ENCODE measurements around the gene SMAD3. TPM values are rescaled to one million over a fixed set of nuclear protein-coding genes. Genes with fewer than 3 reads are reported as not detected.

Gene SMAD3
- total RNA-seq, 2 experiments from 2014 or later, result 41.2 to 77.8 TPM

DNA sequence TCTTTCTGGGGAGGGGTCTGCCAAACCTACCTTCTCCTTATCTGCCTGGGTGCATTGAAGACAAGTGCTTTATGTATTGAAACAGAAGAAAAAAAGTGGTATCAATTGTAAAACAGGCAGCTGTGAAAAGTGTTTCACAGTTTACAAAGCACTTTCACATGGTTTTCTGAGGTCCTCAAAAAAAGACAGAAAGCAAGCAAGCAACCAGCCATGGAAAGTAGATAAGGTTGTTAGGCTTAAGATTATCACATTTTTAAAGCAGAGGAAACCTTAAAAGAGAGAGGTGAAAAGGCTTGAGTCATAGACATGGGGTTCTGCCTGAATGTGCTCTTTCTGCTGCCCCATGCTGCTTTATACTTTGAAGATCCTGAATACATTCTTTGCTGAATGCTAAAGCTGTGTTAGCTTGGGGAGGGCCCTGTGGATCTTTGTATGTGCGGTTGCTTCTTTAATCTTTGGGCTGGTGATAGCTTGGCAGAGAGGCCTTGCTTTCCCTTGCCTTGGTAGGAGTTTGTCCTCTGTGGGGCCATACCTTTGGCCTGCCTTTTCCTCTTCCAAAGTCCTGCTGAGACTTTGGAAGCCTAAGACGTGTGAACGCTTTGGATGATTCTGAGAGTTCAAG lies 2.6 kb downstream of the SMAD3 start:
- BruUV-seq (replicated peaks), result TSS peak; percentile 17
- TF ChIP-seq EZH2phosphoT487 (IDR thresholded peaks at IDR 0.05; ENCODE audit: borderline replicate concordance, low read depth, low read length), result no peak
- TF ChIP-seq, protein P1, sequence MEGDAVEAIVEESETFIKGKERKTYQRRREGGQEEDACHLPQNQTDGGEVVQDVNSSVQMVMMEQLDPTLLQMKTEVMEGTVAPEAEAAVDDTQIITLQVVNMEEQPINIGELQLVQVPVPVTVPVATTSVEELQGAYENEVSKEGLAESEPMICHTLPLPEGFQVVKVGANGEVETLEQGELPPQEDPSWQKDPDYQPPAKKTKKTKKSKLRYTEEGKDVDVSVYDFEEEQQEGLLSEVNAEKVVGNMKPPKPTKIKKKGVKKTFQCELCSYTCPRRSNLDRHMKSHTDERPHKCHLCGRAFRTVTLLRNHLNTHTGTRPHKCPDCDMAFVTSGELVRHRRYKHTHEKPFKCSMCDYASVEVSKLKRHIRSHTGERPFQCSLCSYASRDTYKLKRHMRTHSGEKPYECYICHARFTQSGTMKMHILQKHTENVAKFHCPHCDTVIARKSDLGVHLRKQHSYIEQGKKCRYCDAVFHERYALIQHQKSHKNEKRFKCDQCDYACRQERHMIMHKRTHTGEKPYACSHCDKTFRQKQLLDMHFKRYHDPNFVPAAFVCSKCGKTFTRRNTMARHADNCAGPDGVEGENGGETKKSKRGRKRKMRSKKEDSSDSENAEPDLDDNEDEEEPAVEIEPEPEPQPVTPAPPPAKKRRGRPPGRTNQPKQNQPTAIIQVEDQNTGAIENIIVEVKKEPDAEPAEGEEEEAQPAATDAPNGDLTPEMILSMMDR (conservative IDR thresholded peaks at IDR 0.05; ENCODE audit: low read length), result no peak
- H3K36me3 ChIP-seq (ENCODE audit: insufficient read depth, low read length), result peaks cover 44% of the 10 kb centered on the region
- peak overlapping the region; percentile 96 for H3K4me2 ChIP-seq (ENCODE audit: low read length)
- intact Hi-C loops (cut with micrococcal nuclease; ENCODE audit: unreplicated experiment), result loop anchor here (5.0 kb wide), 2 partner anchors 121 to 189 kb away; no protein-coding TSS in a partner anchor
- peaks cover 71% of the 10 kb centered on the region for H3K79me2 ChIP-seq (ENCODE audit: insufficient read depth, low read depth, low read length)
- peak overlapping the region; percentile 76 for H3K27ac ChIP-seq (ENCODE audit: low read depth, low read length, poor library complexity, severe bottlenecking)
- H3K9me2 ChIP-seq (ENCODE audit: insufficient read depth, low read length), result no peaks in the 10 kb centered on the region
- H4K20me1 ChIP-seq (ENCODE audit: insufficient read depth, low read length), result peaks cover 24% of the 10 kb centered on the region; the same call in 1 of the 2 replicates
- no peak for DNase-seq (ENCODE audit: low spot score)
- peak overlapping the region; percentile 100 for H3K4me3 ChIP-seq (ENCODE audit: low read depth, low read length, poor library complexity, severe bottlenecking)
- no peaks in the 10 kb centered on the region for H3K9me3 ChIP-seq (ENCODE audit: low read length)
- peaks cover 54% of the 10 kb centered on the region for H3K4me1 ChIP-seq (ENCODE audit: insufficient read depth, low read length, poor library complexity, severe bottlenecking)
- H2AFZ ChIP-seq (ENCODE audit: low read length), result no peak overlapping the region
- ChIA-PET CTCF (ENCODE audit: unreplicated experiment) (no interaction called here), POLR2A (interaction anchor here (0.6 to 1.5 kb wide), 2 partner anchors 16 to 67 kb away, joined by 3 to 6 read pairs; no protein-coding TSS in a partner anchor)

DNA sequence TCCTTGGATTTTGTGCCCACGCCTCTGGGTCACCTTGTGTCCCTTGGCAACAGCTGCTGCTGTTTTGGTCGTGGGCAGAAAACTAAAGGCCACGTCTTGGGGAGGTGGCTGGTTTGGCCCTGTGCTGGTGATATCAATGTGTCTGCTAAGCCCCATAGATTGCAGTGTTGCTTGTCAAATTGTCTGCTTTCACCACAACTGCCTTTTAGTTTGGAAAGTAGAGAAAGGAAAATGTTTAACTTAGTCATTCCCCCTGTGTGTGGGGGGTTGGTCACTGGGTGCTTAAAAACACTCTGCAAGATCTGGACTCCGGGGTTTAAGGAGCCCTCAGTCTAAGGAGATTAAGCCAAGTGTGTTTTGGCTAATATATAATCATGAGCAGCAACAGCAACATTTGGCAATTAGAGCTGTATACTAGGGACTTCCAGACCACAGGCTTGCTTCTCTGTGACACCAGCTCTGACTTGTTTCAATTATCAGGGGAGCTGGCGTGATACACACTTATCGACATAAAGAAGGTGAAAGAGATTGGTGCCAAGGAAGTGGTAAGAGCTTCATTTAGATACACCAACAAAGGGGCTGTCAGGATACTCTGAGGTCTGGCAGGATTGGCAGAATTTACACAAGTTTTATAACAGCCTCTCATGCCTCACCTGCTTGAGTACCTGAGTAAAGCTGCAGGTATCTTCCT lies 3.5 kb downstream of the SMAD3 start:
- Histone ChIP-seq H3K36me3 (ENCODE audit: insufficient read depth, low read length) (peaks cover 46% of the 10 kb centered on the region), H3K9me3 (ENCODE audit: low read length) (no peaks in the 10 kb centered on the region), H2AFZ (ENCODE audit: low read length) (no peak overlapping the region), H3K4me1 (ENCODE audit: insufficient read depth, low read length, poor library complexity, severe bottlenecking) (peaks cover 62% of the 10 kb centered on the region), H3K9me2 (ENCODE audit: insufficient read depth, low read length) (no peaks in the 10 kb centered on the region), H4K20me1 (ENCODE audit: insufficient read depth, low read length) (peaks cover 24% of the 10 kb centered on the region; the same call in 1 of the 2 replicates), H3K27ac (ENCODE audit: low read depth, low read length, poor library complexity, severe bottlenecking) (peak overlapping the region; percentile 76), H3K4me2 (ENCODE audit: low read length) (peak overlapping the region; percentile 96), H3K4me3 (ENCODE audit: low read depth, low read length, poor library complexity, severe bottlenecking) (peak overlapping the region; percentile 100), H3K79me2 (ENCODE audit: insufficient read depth, low read depth, low read length) (peaks cover 79% of the 10 kb centered on the region)
- TF ChIP-seq, protein P1 (conservative IDR thresholded peaks at IDR 0.05; ENCODE audit: low read length), result no peak
- no peak for TF ChIP-seq EZH2phosphoT487 (IDR thresholded peaks at IDR 0.05; ENCODE audit: borderline replicate concordance, low read depth, low read length)
- intact Hi-C loops (cut with micrococcal nuclease; ENCODE audit: unreplicated experiment), result loop anchor here (5.0 kb wide), 2 partner anchors 122 to 188 kb away; no protein-coding TSS in a partner anchor
- ChIA-PET POLR2A (interaction anchor here (0.6 to 1.5 kb wide), 7 partner anchors 11 to 66 kb away, joined by 3 to 7 read pairs (median 5); no protein-coding TSS in a partner anchor), CTCF (ENCODE audit: unreplicated experiment) (interaction anchor here (1.0 kb wide), 1 partner anchor 11 kb away, joined by 3 read pairs; no protein-coding TSS in a partner anchor)
- BruUV-seq (replicated peaks), result no TSS peak
- no peak for DNase-seq (ENCODE audit: low spot score)
